ENCODE data around the gene TUBGCP2. TPM values are rescaled to one million over a fixed set of nuclear protein-coding genes. Genes with fewer than 3 reads are reported as not detected.

The TUBGCP2 gene
- total and polyA plus RNA-seq, 12 donors = 31.5 to 77.6 (median 37.3) TPM

GRCh38 chr10:133255323-133255722 is 53.3 kb downstream of the TUBGCP2 start:
- WGBS, 2 donors = 87 to 88% methylated on average over 15 of the region's 15 CpGs
- Histone ChIP-seq H3K9me3 (no peaks in the 10 kb centered on the region), H3K27me3 (peaks cover 0 to 23% (median 7%) of the 10 kb centered on the region in 7 donors), H3K36me3 (no peaks in the 10 kb centered on the region), H3K27ac (no peak overlapping the region), H3K4me3 (no peak overlapping the region), H3K4me1 (peaks cover 3 to 42% (median 22%) of the 10 kb centered on the region in 9 donors)
- intact Hi-C loops (cut with DNase I) = no loop called here
- TF ChIP-seq CTCF (IDR thresholded peaks at IDR 0.05) = no peak
- ATAC-seq = no peak
- DNase-seq = no peak

- peaks cover 3 to 36% (median 22%) of the 10 kb centered on the region in 9 donors for H3K4me1 ChIP-seq
- 44 to 49% methylated on average over 13 of the region's 13 CpGs for WGBS, 2 donors
- ATAC-seq (no peak), DNase-seq (no peak)
- H3K27me3 ChIP-seq = peaks cover 0 to 30% (median 11%) of the 10 kb centered on the region in 7 donors
- H3K27ac ChIP-seq = no peak overlapping the region
- intact Hi-C loops (cut with DNase I) = no loop called here
- no peak overlapping the region for H3K4me3 ChIP-seq
- H3K36me3 ChIP-seq = no peaks in the 10 kb centered on the region
- H3K9me3 ChIP-seq = no peaks in the 10 kb centered on the region
- TF ChIP-seq CTCF (IDR thresholded peaks at IDR 0.05) = no peak
Observed at GRCh38 chr10:133254421-133255120, 54.1 kb downstream of the TUBGCP2 start.

GRCh38 chr10:133253361-133253955 is 55.2 kb downstream of the TUBGCP2 start:
- intact Hi-C loops (cut with DNase I) = no loop called here
- peak overlapping the region in 1 of 10 donors; percentile 62 for H3K27ac ChIP-seq
- TF ChIP-seq CTCF (IDR thresholded peaks at IDR 0.05) = no peak
- no peak for ATAC-seq
- H3K27me3 ChIP-seq = peaks cover 0 to 42% (median 14%) of the 10 kb centered on the region in 7 donors
- no peak for DNase-seq
- no peaks in the 10 kb centered on the region for H3K36me3 ChIP-seq
- peaks cover 3 to 25% (median 14%) of the 10 kb centered on the region in 9 donors for H3K4me1 ChIP-seq
- no peak overlapping the region for H3K4me3 ChIP-seq
- H3K9me3 ChIP-seq = no peaks in the 10 kb centered on the region
- 83 to 87% methylated on average over 22 of the region's 22 CpGs for WGBS, 2 donors

GRCh38 chr10:133252223-133252552 is 56.5 kb downstream of the TUBGCP2 start:
- H3K27me3 ChIP-seq = peaks cover 8 to 54% (median 26%) of the 10 kb centered on the region in 7 donors

More at GRCh38 chr10:133252223-133252552, 56.5 kb downstream of the TUBGCP2 start:
- TF ChIP-seq CTCF (IDR thresholded peaks at IDR 0.05) = no peak
- peaks cover 0 to 12% (median under 1%) of the 10 kb centered on the region in 9 donors for H3K4me1 ChIP-seq
- no peak overlapping the region for H3K4me3 ChIP-seq
- no peak overlapping the region for H3K27ac ChIP-seq
- WGBS, 2 donors = 77% methylated on average over 10 to 12 of the region's 12 CpGs
- no peaks in the 10 kb centered on the region for H3K36me3 ChIP-seq
- H3K9me3 ChIP-seq = no peaks in the 10 kb centered on the region
- intact Hi-C loops (cut with DNase I) = no loop called here
- DNase-seq = no peak
- ATAC-seq = peak in 1 of 8 donors; percentile 16
